Measurements from ENCODE around the gene MYO3B. TPM values are rescaled to one million over a fixed set of nuclear protein-coding genes. Genes with fewer than 3 reads are reported as not detected.

Gene MYO3B
- total and polyA plus RNA-seq, 7 experiments from 2014 or later = 0.66 to 0.82 TPM; not detected in 5

DNA sequence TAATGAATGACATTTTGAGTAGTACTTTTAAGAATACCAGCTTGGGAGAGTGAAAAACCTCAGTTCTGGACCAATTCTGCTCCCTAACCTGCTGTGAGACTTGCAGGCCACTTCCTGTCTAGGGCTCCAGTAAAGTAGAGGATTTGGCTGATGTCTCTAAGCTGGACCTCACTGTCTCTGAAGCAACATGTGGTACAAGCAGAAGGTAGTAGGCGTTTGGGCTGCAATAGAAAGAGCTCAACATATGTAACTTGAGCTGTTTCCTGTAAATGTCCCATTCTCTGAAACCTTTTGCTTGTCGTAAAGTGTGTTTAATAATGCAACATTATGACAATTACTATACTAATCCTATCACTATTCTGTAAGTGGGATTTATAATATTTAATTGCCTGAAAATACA is 213.1 kb downstream of the MYO3B start:
- Histone ChIP-seq H3K4me3 (ENCODE audit: low read length) (no peak overlapping the region), H3K36me3 (ENCODE audit: control insufficient read depth in 2 of 3, insufficient read depth in 3 of 3, low read length in 3 of 3) (no peaks in the 10 kb centered on the region), H3K27ac (ENCODE audit: low read depth, low read length) (no peak overlapping the region), H3K4me1 (ENCODE audit: control insufficient read depth in 2 of 2, insufficient read depth in 2 of 2, low read length in 2 of 2) (no peaks in the 10 kb centered on the region), H3K27me3 (ENCODE audit: control insufficient read depth in 2 of 2, insufficient read depth in 2 of 2, low read length in 2 of 2) (no peaks in the 10 kb centered on the region), H3K9me3 (ENCODE audit: control insufficient read depth in 2 of 3, low read length in 3 of 3) (no peaks in the 10 kb centered on the region)
- peaks cover 32 to 59% (median 53%) of the 10 kb centered on the region in 5 donors for H3K27me3 Mint-ChIP-seq
- H3K27ac Mint-ChIP-seq = no peak overlapping the region
- H3K4me3 Mint-ChIP-seq = no peak overlapping the region
- CTCF ChIA-PET = interaction anchor here (0.6 kb wide), 1 partner anchor 1451 kb away, joined by 3 read pairs; no protein-coding TSS in a partner anchor
- ATAC-seq = no peak
- DNase-seq = no peak
- no peaks in the 10 kb centered on the region for H3K4me1 Mint-ChIP-seq
- intact Hi-C loops (cut with micrococcal nuclease) = no loop called here
- POLR2A ChIA-PET = interaction anchor here (1.1 kb wide), 1 partner anchor 9 kb away, joined by 3 read pairs; no protein-coding TSS in a partner anchor
- no peaks in the 10 kb centered on the region for H3K9me3 Mint-ChIP-seq
- H3K36me3 Mint-ChIP-seq = no peaks in the 10 kb centered on the region

DNA sequence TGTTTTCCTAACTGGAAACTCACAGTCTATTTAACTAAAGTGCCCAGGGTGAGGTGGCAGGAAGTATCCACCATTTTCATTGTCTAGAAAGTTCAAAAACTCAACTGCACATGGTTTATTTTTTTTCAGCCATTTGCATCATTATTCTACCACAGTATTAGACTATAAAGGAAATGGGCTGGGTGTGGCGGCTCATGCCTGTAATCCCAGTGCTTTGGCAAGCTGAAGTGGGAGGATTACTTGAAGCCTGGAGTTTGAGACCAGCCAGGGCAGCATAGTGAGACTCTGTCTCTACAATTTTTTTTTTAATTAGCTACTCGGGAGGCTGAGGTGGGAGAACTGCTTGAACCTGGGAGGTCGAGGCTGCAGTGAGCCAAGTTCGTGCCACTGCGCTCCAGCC is 213.8 kb downstream of the MYO3B start:
- Mint-ChIP-seq H3K27ac (no peak overlapping the region), H3K4me1 (peaks cover 0 to 2% (median 0%) of the 10 kb centered on the region in 7 donors), H3K4me3 (no peak overlapping the region), H3K36me3 (no peaks in the 10 kb centered on the region), H3K9me3 (no peaks in the 10 kb centered on the region), H3K27me3 (peaks cover 35 to 55% (median 54%) of the 10 kb centered on the region in 5 donors)
- DNase-seq (no peak), ATAC-seq (no peak)
- Histone ChIP-seq H3K9me3 (ENCODE audit: control insufficient read depth in 2 of 3, low read length in 3 of 3) (no peaks in the 10 kb centered on the region), H3K27me3 (ENCODE audit: control insufficient read depth in 2 of 2, insufficient read depth in 2 of 2, low read length in 2 of 2) (no peaks in the 10 kb centered on the region), H3K4me1 (ENCODE audit: control insufficient read depth in 2 of 2, insufficient read depth in 2 of 2, low read length in 2 of 2) (no peaks in the 10 kb centered on the region), H3K27ac (ENCODE audit: low read depth, low read length) (no peak overlapping the region), H3K4me3 (ENCODE audit: low read length) (no peak overlapping the region), H3K36me3 (ENCODE audit: control insufficient read depth in 2 of 3, insufficient read depth in 3 of 3, low read length in 3 of 3) (no peaks in the 10 kb centered on the region)
- ChIA-PET POLR2A (no interaction called here), CTCF (no interaction called here)
- intact Hi-C loops (cut with micrococcal nuclease) = no loop called here

DNA sequence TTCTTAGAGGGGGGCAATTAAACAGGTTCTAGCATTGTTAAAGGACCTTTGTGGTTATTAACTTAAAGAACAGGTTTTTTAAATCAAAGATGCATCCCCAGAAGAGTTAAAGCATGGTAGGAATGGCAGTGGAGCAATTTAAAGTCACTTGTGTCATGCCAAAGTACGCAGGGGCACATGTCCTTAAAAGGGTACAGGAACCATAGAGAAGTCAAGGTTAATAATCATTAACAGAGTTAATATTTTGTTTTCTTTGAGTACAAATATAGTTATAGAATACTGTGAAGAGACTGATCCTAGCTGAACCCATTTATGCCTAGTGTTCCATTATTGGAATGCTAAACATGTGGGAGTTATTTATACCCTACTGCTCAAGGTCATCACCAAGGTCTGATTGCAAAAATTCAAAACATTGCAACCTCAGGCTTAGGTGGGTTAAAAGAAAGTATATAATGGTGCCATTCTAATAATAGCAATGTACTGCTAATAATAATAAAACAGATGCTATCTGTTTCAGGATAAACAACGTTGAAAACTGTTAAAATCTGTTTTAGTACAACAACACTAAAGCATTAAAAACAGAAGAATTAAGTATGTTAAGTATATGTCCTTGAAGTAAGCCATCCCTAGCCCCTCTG is 216.0 kb downstream of the MYO3B start:
- ChIA-PET CTCF (no interaction called here), POLR2A (no interaction called here)
- peaks cover 41 to 61% (median 47%) of the 10 kb centered on the region in 5 donors for H3K27me3 Mint-ChIP-seq
- no peaks in the 10 kb centered on the region for H3K36me3 ChIP-seq (ENCODE audit: control insufficient read depth in 2 of 3, insufficient read depth in 3 of 3, low read length in 3 of 3)
- no peaks in the 10 kb centered on the region for H3K9me3 Mint-ChIP-seq
- H3K27me3 ChIP-seq (ENCODE audit: control insufficient read depth in 2 of 2, insufficient read depth in 2 of 2, low read length in 2 of 2) = no peaks in the 10 kb centered on the region
- no peaks in the 10 kb centered on the region for H3K4me1 ChIP-seq (ENCODE audit: control insufficient read depth in 2 of 2, insufficient read depth in 2 of 2, low read length in 2 of 2)
- peaks cover 0 to 8% (median 0%) of the 10 kb centered on the region in 7 donors for H3K4me1 Mint-ChIP-seq
- ATAC-seq (no peak), DNase-seq (no peak)
- no peak overlapping the region for H3K4me3 Mint-ChIP-seq
- no peaks in the 10 kb centered on the region for H3K9me3 ChIP-seq (ENCODE audit: control insufficient read depth in 2 of 3, low read length in 3 of 3)
- H3K36me3 Mint-ChIP-seq = no peaks in the 10 kb centered on the region
- H3K27ac ChIP-seq (ENCODE audit: low read depth, low read length) = no peak overlapping the region
- intact Hi-C loops (cut with micrococcal nuclease) = no loop called here
- no peak overlapping the region for H3K4me3 ChIP-seq (ENCODE audit: low read length)
- H3K27ac Mint-ChIP-seq = no peak overlapping the region

DNA sequence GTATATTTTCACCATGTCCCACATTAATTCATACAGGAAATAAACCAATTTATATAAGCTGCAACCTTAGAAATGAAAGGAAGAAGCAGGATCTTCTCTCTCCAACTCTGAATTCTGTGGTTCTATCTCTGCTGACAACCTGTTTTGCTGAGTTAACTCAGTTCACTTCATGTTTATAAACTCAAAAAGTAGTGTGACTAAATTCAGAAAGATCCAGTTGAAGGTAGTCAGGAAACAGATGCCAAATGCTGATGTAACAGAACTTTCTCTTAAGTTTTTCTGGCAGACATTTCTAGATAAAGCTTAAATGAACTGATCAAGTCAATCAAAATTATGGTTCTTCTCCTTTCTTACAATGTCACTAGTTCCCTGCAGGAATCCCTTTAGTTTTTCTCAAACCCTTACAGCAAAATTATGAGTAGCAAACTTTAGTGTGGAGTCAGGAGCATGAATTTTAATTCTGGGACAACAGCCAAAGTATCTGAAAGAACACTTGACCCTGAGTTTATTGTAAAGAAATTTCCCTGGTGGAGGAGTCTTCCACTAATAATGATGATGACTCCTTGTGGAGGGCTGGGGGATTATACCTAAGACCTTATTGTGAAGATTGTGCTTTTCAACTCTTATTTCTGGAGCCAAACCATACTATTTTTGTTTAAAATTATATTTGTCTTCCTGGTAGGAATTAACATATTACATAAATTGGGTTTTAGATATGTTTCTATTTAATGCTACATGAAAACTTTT is 216.9 kb downstream of the MYO3B start:
- peaks cover 0 to 8% (median 0%) of the 10 kb centered on the region in 7 donors for H3K4me1 Mint-ChIP-seq
- ChIA-PET CTCF (no interaction called here), POLR2A (no interaction called here)
- H3K36me3 ChIP-seq (ENCODE audit: control insufficient read depth in 2 of 3, insufficient read depth in 3 of 3, low read length in 3 of 3) = no peaks in the 10 kb centered on the region
- no peak for DNase-seq
- H3K36me3 Mint-ChIP-seq = no peaks in the 10 kb centered on the region
- H3K27ac Mint-ChIP-seq = no peak overlapping the region
- no peak overlapping the region for H3K4me3 Mint-ChIP-seq
- no peak overlapping the region for H3K4me3 ChIP-seq (ENCODE audit: low read length)
- intact Hi-C loops (cut with micrococcal nuclease) = no loop called here
- no peaks in the 10 kb centered on the region for H3K4me1 ChIP-seq (ENCODE audit: control insufficient read depth in 2 of 2, insufficient read depth in 2 of 2, low read length in 2 of 2)
- ATAC-seq = no peak
- no peaks in the 10 kb centered on the region for H3K9me3 ChIP-seq (ENCODE audit: control insufficient read depth in 2 of 3, low read length in 3 of 3)
- H3K27ac ChIP-seq (ENCODE audit: low read depth, low read length) = no peak overlapping the region
- H3K27me3 ChIP-seq (ENCODE audit: control insufficient read depth in 2 of 2, insufficient read depth in 2 of 2, low read length in 2 of 2) = no peaks in the 10 kb centered on the region
- H3K27me3 Mint-ChIP-seq = peaks cover 41 to 61% (median 50%) of the 10 kb centered on the region in 5 donors
- no peaks in the 10 kb centered on the region for H3K9me3 Mint-ChIP-seq

DNA sequence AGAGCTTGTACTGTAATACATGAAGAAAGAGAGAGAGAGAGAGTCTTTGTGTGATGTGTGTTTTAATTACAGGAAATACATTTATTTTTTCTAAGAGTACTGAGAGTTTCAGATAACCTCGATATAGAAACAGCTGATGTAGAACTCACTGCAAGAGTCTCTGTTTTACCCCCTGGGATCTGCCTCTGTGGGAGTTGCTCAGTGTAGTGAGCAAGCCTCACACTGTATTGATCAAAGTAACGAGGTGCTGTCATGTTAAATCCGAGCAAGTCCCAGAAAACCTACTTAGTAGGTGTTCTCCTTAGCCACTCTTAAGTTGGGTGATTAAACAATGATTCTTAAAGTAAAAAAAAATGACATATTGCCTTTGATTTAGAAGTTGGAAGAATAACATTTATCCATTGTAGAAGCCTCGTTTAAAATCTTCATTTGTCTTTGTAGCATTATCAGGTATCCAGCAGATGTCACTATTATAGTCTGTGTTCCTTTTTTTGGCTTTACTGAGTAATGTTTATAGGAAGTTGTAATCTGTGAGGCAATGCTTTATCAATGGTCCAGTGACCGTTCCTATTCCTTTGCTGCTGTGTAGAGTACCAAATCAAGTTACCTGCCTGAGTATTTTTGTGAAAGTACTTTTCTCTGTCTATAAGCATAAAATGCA is 219.0 kb downstream of the MYO3B start:
- Histone ChIP-seq H3K4me1 (ENCODE audit: control insufficient read depth in 2 of 2, insufficient read depth in 2 of 2, low read length in 2 of 2) (no peaks in the 10 kb centered on the region), H3K36me3 (ENCODE audit: control insufficient read depth in 2 of 3, insufficient read depth in 3 of 3, low read length in 3 of 3) (no peaks in the 10 kb centered on the region), H3K4me3 (ENCODE audit: low read length) (no peak overlapping the region), H3K27me3 (ENCODE audit: control insufficient read depth in 2 of 2, insufficient read depth in 2 of 2, low read length in 2 of 2) (no peaks in the 10 kb centered on the region), H3K9me3 (ENCODE audit: control insufficient read depth in 2 of 3, low read length in 3 of 3) (no peaks in the 10 kb centered on the region), H3K27ac (ENCODE audit: low read depth, low read length) (no peak overlapping the region)
- ChIA-PET POLR2A (no interaction called here), CTCF (interaction anchor here (0.6 to 1.3 kb wide), 3 partner anchors 13 to 476 kb away, joined by 3 to 4 read pairs (median 4); no protein-coding TSS in a partner anchor)
- Mint-ChIP-seq H3K27me3 (peaks cover 33 to 64% (median 43%) of the 10 kb centered on the region in 5 donors), H3K4me1 (peaks cover 0 to 8% (median 0%) of the 10 kb centered on the region in 7 donors), H3K36me3 (no peaks in the 10 kb centered on the region), H3K9me3 (no peaks in the 10 kb centered on the region), H3K4me3 (no peak overlapping the region), H3K27ac (no peak overlapping the region)
- DNase-seq (peak in 2 of 9 donors; percentile 10 to 15), ATAC-seq (no peak)
- intact Hi-C loops (cut with micrococcal nuclease) = loop anchor here (1.0 to 2.0 kb wide), 4 partner anchors 36 to 419 kb away; partner anchors contain the start of gene GAD1 (in 1 of the 2)

DNA sequence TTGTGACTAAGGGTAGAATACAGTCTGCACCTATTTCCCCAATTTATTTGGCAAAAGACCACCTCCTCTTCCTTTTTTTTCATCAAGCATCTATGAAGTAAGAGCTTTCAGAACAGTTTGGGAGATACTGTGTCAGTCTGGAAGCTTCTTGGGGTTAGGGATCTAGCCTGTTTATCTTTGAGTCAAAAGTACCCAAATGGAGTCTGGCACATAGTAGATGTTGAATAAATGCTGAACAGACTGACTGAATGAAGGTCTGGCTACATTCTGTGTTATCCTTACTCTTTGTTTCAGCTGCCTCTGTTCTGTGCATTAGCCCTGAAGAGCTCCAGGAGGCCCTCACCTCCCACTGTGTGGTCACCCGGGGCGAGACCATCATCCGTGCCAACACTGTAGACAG is 223.2 kb downstream of the MYO3B start:
- Mint-ChIP-seq H3K4me1 (peaks cover 0 to 8% (median 0%) of the 10 kb centered on the region in 7 donors), H3K4me3 (no peak overlapping the region), H3K9me3 (no peaks in the 10 kb centered on the region), H3K27ac (no peak overlapping the region), H3K36me3 (no peaks in the 10 kb centered on the region), H3K27me3 (peaks cover 20 to 50% (median 37%) of the 10 kb centered on the region in 5 donors)
- ATAC-seq (no peak), DNase-seq (no peak)
- no peaks in the 10 kb centered on the region for H3K9me3 ChIP-seq (ENCODE audit: control insufficient read depth in 2 of 3, low read length in 3 of 3)
- H3K4me3 ChIP-seq (ENCODE audit: low read length) = no peak overlapping the region
- H3K27me3 ChIP-seq (ENCODE audit: control insufficient read depth in 2 of 2, insufficient read depth in 2 of 2, low read length in 2 of 2) = no peaks in the 10 kb centered on the region
- H3K4me1 ChIP-seq (ENCODE audit: control insufficient read depth in 2 of 2, insufficient read depth in 2 of 2, low read length in 2 of 2) = no peaks in the 10 kb centered on the region
- intact Hi-C loops (cut with micrococcal nuclease) = no loop called here
- ChIA-PET CTCF (interaction anchor here (1.0 to 1.6 kb wide), 2 partner anchors 8 to 411 kb away, joined by 3 to 12 read pairs; no protein-coding TSS in a partner anchor), POLR2A (no interaction called here)
- H3K27ac ChIP-seq (ENCODE audit: low read depth, low read length) = no peak overlapping the region
- H3K36me3 ChIP-seq (ENCODE audit: control insufficient read depth in 2 of 3, insufficient read depth in 3 of 3, low read length in 3 of 3) = no peaks in the 10 kb centered on the region

All from naive thymus-derived CD4-positive, alpha-beta T cell (primary cell).